Activated B cell treated with CpG ODN at 0.5 μM for 24 hours (primary cell): ENCODE data around the gene AKAP13. TPM values are rescaled to one million over a fixed set of nuclear protein-coding genes. Genes with fewer than 3 reads are reported as not detected.

Experiments used
- ATAC-seq: fragments of 200-7000 bp; cut with Tn5 transposase; one replicate; pipeline ENCODE4 v1.10.0; 2021; ENCODE audit warnings: low read depth, mild to moderate bottlenecking, moderate library complexity
- CTCF ChIA-PET: fragments of 350-600 bp; sonication (Branson Sonifier 250); formaldehyde crosslinking; loops from one replicate; lab custom pipeline; 2021; ENCODE audit warnings: antibody characterized with exemption; lab: Charles Lee
- POLR2A ChIA-PET: fragments of 350-600 bp; sonication (Branson Sonifier 250); formaldehyde crosslinking; loops from one replicate; lab custom pipeline; 2021; ENCODE audit warnings: antibody characterized with exemption; lab: Charles Lee
- DNase-seq: peaks from one replicate; pipeline ENCODE4 v3.0.0; 2022
- H3K27ac Mint-ChIP-seq: one replicate; pipeline ENCODE4 v1.8.0; 2020; ENCODE audit warnings: mixed read lengths
- H3K27me3 Mint-ChIP-seq: one replicate; pipeline ENCODE4 v1.8.0; 2021; ENCODE audit warnings: mixed read lengths
- H3K36me3 Mint-ChIP-seq: one replicate; pipeline ENCODE4 v1.8.0; 2021; ENCODE audit warnings: low read depth, mixed read lengths
- H3K4me1 Mint-ChIP-seq: one replicate; pipeline ENCODE4 v1.8.0; 2021; ENCODE audit warnings: mixed read lengths
- H3K4me3 Mint-ChIP-seq: one replicate; pipeline ENCODE4 v1.8.0; 2020; ENCODE audit warnings: mild to moderate bottlenecking, mixed read lengths
- H3K9me3 Mint-ChIP-seq: one replicate; pipeline ENCODE4 v1.8.0; 2020; ENCODE audit warnings: mixed read lengths
- intact Hi-C: fragments of 100-400 bp; cut with micrococcal nuclease; formaldehyde crosslinking; loops from one replicate; pipeline ENCODE4 v1.15.1; 2024
- total RNA-seq: library from RNA; stranded (reverse); gene quantifications from 2 replicates; pipeline ENCODE4 v1.2.3, GENCODE V29; 2022
- TF ChIP-seq, protein P1 (sequence below): fragments of 200-600 bp; IDR thresholded peaks from one replicate; pipeline ENCODE4 v1.8.0; 2022; ENCODE audit warnings: antibody characterized with exemption, mild to moderate bottlenecking

AKAP13 gene
- total RNA-seq, 1 donor from 2014 or later: 290 TPM

- no peak overlapping the region for H3K4me3 Mint-ChIP-seq
- H3K9me3 Mint-ChIP-seq: no peaks in the 10 kb centered on the region
- ChIA-PET CTCF (no interaction called here), POLR2A (no interaction called here)
- H3K27me3 Mint-ChIP-seq: no peaks in the 10 kb centered on the region
- intact Hi-C loops: no loop called here
- peaks cover 81% of the 10 kb centered on the region for H3K4me1 Mint-ChIP-seq
- ATAC-seq (peak; percentile 37), DNase-seq (no peak)
- H3K36me3 Mint-ChIP-seq: peaks cover 27% of the 10 kb centered on the region
- TF ChIP-seq, protein P1, sequence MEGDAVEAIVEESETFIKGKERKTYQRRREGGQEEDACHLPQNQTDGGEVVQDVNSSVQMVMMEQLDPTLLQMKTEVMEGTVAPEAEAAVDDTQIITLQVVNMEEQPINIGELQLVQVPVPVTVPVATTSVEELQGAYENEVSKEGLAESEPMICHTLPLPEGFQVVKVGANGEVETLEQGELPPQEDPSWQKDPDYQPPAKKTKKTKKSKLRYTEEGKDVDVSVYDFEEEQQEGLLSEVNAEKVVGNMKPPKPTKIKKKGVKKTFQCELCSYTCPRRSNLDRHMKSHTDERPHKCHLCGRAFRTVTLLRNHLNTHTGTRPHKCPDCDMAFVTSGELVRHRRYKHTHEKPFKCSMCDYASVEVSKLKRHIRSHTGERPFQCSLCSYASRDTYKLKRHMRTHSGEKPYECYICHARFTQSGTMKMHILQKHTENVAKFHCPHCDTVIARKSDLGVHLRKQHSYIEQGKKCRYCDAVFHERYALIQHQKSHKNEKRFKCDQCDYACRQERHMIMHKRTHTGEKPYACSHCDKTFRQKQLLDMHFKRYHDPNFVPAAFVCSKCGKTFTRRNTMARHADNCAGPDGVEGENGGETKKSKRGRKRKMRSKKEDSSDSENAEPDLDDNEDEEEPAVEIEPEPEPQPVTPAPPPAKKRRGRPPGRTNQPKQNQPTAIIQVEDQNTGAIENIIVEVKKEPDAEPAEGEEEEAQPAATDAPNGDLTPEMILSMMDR: no peak
- H3K27ac Mint-ChIP-seq: no peak overlapping the region
Observed at GRCh38 chr15:85494048-85494777, 113.8 kb downstream of the AKAP13 start.

DNA sequence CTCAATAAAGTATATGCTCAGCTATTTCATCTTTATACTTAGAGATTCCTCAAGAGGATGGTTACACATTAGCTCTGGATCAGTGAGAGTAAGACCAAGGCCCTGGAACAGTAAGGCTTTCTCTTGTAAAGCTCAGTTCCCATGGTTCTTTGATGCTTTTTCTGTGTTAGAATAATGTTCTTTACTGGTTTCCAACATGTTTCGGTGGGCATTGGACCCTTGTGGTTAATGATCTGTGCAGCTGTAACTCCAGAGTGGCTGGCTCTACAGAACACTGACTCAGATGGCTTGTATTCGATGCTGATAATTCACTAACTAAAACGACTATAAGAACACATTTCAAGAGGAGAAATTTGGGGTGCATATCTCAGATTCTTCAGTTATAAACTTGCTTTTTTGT, 114.7 kb downstream of the AKAP13 start:
- TF ChIP-seq, protein P1: no peak
- ChIA-PET CTCF (no interaction called here), POLR2A (no interaction called here)
- ATAC-seq (no peak), DNase-seq (no peak)
- Mint-ChIP-seq H3K4me1 (peaks cover 81% of the 10 kb centered on the region), H3K36me3 (peaks cover 27% of the 10 kb centered on the region), H3K27me3 (no peaks in the 10 kb centered on the region), H3K9me3 (no peaks in the 10 kb centered on the region), H3K27ac (no peak overlapping the region), H3K4me3 (no peak overlapping the region)
- intact Hi-C loops: no loop called here

- DNase-seq (no peak), ATAC-seq (no peak)
- Mint-ChIP-seq H3K9me3 (no peaks in the 10 kb centered on the region), H3K4me3 (no peak overlapping the region), H3K36me3 (peaks cover 26% of the 10 kb centered on the region), H3K27me3 (no peaks in the 10 kb centered on the region), H3K4me1 (peaks cover 80% of the 10 kb centered on the region), H3K27ac (no peak overlapping the region)
- CTCF ChIA-PET: no interaction called here
- POLR2A ChIA-PET: no interaction called here
- TF ChIP-seq, protein P1: no peak
- intact Hi-C loops: no loop called here
Observed at GRCh38 chr15:85495544-85495943, 115.1 kb downstream of the AKAP13 start.

DNA sequence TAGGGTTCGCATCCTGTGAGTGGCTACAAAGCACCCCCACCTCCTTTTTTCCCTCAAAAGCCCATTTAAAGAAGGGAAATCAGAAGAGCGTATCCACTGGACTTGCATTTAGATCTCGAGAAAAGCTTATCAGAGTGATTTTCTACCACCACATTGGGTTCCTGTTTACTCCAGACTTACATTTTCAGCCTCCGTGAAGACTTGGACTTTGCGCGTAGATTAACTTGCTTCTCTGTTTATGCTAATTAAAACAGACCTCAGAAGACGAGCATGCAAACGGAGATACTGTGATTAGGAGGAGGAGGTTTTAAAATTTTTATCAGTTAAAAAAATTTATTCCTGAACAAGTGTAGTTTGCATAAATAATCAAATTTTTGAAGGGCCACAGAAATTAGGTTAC, 115.7 kb downstream of the AKAP13 start:
- TF ChIP-seq, protein P1: no peak
- Mint-ChIP-seq H3K36me3 (peaks cover 22% of the 10 kb centered on the region), H3K4me1 (peaks cover 80% of the 10 kb centered on the region), H3K4me3 (no peak overlapping the region), H3K27ac (no peak overlapping the region), H3K9me3 (no peaks in the 10 kb centered on the region), H3K27me3 (no peaks in the 10 kb centered on the region)
- ChIA-PET POLR2A (no interaction called here), CTCF (interaction anchor here (1.0 kb wide), 1 partner anchor 9 kb away, joined by 4 read pairs; no protein-coding TSS in a partner anchor)
- intact Hi-C loops: no loop called here
- DNase-seq (no peak), ATAC-seq (no peak)

DNA sequence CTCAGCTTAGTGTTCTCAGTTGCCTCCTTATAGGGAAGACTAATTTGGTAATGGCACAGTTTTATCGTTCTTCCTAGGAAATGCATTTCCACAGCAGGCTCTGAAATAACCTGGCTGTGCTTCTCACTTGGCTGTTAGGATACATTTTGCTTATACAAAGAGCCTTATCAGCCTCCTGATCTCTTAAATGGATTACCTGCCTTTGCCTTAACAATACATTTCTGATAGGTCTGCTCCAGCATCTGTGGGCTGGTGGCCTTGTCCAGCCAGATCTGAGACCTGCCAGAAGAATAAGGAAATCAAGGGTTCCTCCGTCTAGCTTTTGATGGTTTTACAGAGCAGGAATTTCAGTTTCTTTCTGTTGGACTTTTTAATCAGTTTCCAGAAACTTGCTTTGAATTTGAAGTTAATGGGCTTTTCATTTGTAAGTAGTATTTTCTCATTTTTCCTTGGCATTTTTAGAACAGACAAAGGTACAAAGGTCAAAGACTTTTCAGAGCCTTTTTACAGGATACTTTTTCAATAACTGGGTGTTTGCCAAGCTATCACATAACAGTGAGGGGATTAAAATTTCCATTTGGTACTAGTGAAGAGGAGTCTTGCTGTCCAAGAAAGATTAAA, 116.3 kb downstream of the AKAP13 start:
- ATAC-seq (no peak), DNase-seq (no peak)
- H3K27me3 Mint-ChIP-seq: no peaks in the 10 kb centered on the region
- no peak overlapping the region for H3K4me3 Mint-ChIP-seq
- TF ChIP-seq, protein P1: no peak
- H3K9me3 Mint-ChIP-seq: no peaks in the 10 kb centered on the region
- peaks cover 77% of the 10 kb centered on the region for H3K4me1 Mint-ChIP-seq
- CTCF ChIA-PET: interaction anchor here (1.0 to 1.6 kb wide), 2 partner anchors 9 to 13 kb away, joined by 4 to 5 read pairs; no protein-coding TSS in a partner anchor
- H3K36me3 Mint-ChIP-seq: peaks cover 21% of the 10 kb centered on the region
- POLR2A ChIA-PET: no interaction called here
- intact Hi-C loops: no loop called here
- H3K27ac Mint-ChIP-seq: peak overlapping the region; percentile 22
